ENCODE results near the gene CDK19.

The CDK19 gene

GRCh38 chr6:110567957-110568696 is 247.1 kb downstream of the CDK19 start:
- DNase-seq: no peak

- no peak for DNase-seq
These were observed 248.7 kb downstream of the CDK19 start for GRCh38 chr6:110566346-110567125.

- no peak for DNase-seq
These were observed 250.4 kb downstream of the CDK19 start for GRCh38 chr6:110564703-110565421.

GRCh38 chr6:110563711-110564110 is 251.6 kb downstream of the CDK19 start:
- no peak for DNase-seq

- DNase-seq: no peak
These were observed 252.9 kb downstream of the CDK19 start for GRCh38 chr6:110562316-110562915.

- no peak for DNase-seq
These were observed 253.6 kb downstream of the CDK19 start for GRCh38 chr6:110561696-110562095.

GRCh38 chr6:110561008-110561396 is 254.3 kb downstream of the CDK19 start:
- no peak for DNase-seq

- DNase-seq: no peak
These were observed 254.8 kb downstream of the CDK19 start for GRCh38 chr6:110560239-110561007.

Data from right hindlimb (tissue), 1 donor.